Ishikawa (cell line): ENCODE data around the gene STAT1.

ENCODE experiments used
- EP300 ChIP-seq: IDR thresholded peaks from 2 replicates; pipeline ENCODE4 v1.6.1; 2012; ENCODE audit warnings: borderline replicate concordance
- MAX ChIP-seq: IDR thresholded peaks from 2 replicates; pipeline ENCODE4 v1.6.1; 2012
- RAD21 ChIP-seq: IDR thresholded peaks from 2 replicates; pipeline ENCODE4 v1.6.1; 2012; ENCODE audit warnings: low read depth
- REST ChIP-seq: IDR thresholded peaks from 2 replicates; pipeline ENCODE4 v1.6.1; 2012; ENCODE audit warnings: low read depth, mild to moderate bottlenecking
- USF1 ChIP-seq: IDR thresholded peaks from 2 replicates; pipeline ENCODE4 v1.6.1; 2012
- ZBTB7A ChIP-seq: IDR thresholded peaks from 2 replicates; pipeline ENCODE4 v1.6.1; 2012; ENCODE audit warnings: low read depth

GRCh38 chr2:191051825-191052778 lies 38.1 kb upstream of the STAT1 start:
- TF ChIP-seq MAX (no peak), RAD21 (peak; percentile 76), EP300 (no peak), USF1 (no peak), REST (no peak), ZBTB7A (no peak)
